ENCODE data around the gene RLBP1.

RLBP1 gene

GRCh38 chr15:89178307-89178977 lies 42.9 kb downstream of the RLBP1 start:
- DNase-seq (ENCODE audit: low read depth), result no peak

- DNase-seq (ENCODE audit: low read depth), result peak; percentile 73
Measured at GRCh38 chr15:89177633-89178306, 43.6 kb downstream of the RLBP1 start.

- no peak for DNase-seq (ENCODE audit: low read depth)
Measured at GRCh38 chr15:89177116-89177515, 44.3 kb downstream of the RLBP1 start.

GRCh38 chr15:89175617-89176191 lies 45.7 kb downstream of the RLBP1 start:
- DNase-seq (ENCODE audit: low read depth), result no peak

- DNase-seq (ENCODE audit: low read depth), result no peak
Measured at GRCh38 chr15:89174476-89174875, 46.9 kb downstream of the RLBP1 start.

GRCh38 chr15:89172921-89173320 lies 48.5 kb downstream of the RLBP1 start:
- no peak for DNase-seq (ENCODE audit: low read depth)

- peak; percentile 21 for DNase-seq (ENCODE audit: low read depth)
Measured at GRCh38 chr15:89171136-89172072, 50.0 kb downstream of the RLBP1 start.

GRCh38 chr15:89170364-89170763 lies 51.0 kb downstream of the RLBP1 start:
- DNase-seq (ENCODE audit: low read depth), result peak; percentile 43

GRCh38 chr15:89168316-89168833 lies 53.0 kb downstream of the RLBP1 start:
- DNase-seq (ENCODE audit: low read depth), result no peak

GRCh38 chr15:89167267-89168176 lies 53.9 kb downstream of the RLBP1 start:
- DNase-seq (ENCODE audit: low read depth), result peak; percentile 55

- DNase-seq (ENCODE audit: low read depth), result no peak
Measured at GRCh38 chr15:89165677-89166076, 55.7 kb downstream of the RLBP1 start.

- peak; percentile 10 for DNase-seq (ENCODE audit: low read depth)
Measured at GRCh38 chr15:89164712-89165211, 56.6 kb downstream of the RLBP1 start.

GRCh38 chr15:89163271-89164055 lies 57.9 kb downstream of the RLBP1 start:
- no peak for DNase-seq (ENCODE audit: low read depth)

- no peak for DNase-seq (ENCODE audit: low read depth)
Measured at GRCh38 chr15:89161666-89162065, 59.7 kb downstream of the RLBP1 start.
